Transverse colon (tissue), 4 donors: ENCODE results near the gene PDE6A.
"Not testable (repeated sequence)": the region's sequence is repeated elsewhere in the genome, so short reads cannot be mapped to it uniquely, and the experiment has no call there.

Experiments used
- CTCF ChIP-seq, 5 experiments: fragments of 200-600 bp in 3 of 5; fragments of 450-650 bp in 2 of 5; sonication (generic) in 3 of 5; IDR thresholded peaks; 1 replicate in 2 of 5; 2 replicates in 3 of 5; pipeline ENCODE4 v1.5.1; 2016 to 2017; ENCODE audit warnings: antibody characterized with exemption in 5 of 5, inconsistent platforms in 3 of 5, mild to moderate bottlenecking in 2 of 5, moderate library complexity in 1 of 5
- EP300 ChIP-seq: sonication (generic); formaldehyde crosslinking; IDR thresholded peaks from one replicate; pipeline ENCODE4 v1.6.1; 2017; ENCODE audit warnings: antibody characterized with exemption, low read depth
- POLR2A ChIP-seq: fragments of 450-650 bp; IDR thresholded peaks from one replicate; pipeline ENCODE4 v1.6.1; 2016; ENCODE audit warnings: antibody characterized with exemption, mild to moderate bottlenecking, moderate library complexity
- POLR2AphosphoS5 ChIP-seq, 3 donors: sonication (generic); formaldehyde crosslinking; IDR thresholded peaks; one replicate each; pipeline ENCODE4 v1.6.1; 2016; ENCODE audit warnings: antibody characterized with exemption in 3 of 3

- not testable (repeated sequence) for TF ChIP-seq POLR2AphosphoS5 (IDR thresholded peaks at IDR 0.05); CTCF (IDR thresholded peaks at IDR 0.05); EP300; POLR2A
Observed at GRCh38 chr5:149879593-149879992, 65.0 kb downstream of the PDE6A start.
